Measurements from ENCODE around the gene BLOC1S3.

DNA sequence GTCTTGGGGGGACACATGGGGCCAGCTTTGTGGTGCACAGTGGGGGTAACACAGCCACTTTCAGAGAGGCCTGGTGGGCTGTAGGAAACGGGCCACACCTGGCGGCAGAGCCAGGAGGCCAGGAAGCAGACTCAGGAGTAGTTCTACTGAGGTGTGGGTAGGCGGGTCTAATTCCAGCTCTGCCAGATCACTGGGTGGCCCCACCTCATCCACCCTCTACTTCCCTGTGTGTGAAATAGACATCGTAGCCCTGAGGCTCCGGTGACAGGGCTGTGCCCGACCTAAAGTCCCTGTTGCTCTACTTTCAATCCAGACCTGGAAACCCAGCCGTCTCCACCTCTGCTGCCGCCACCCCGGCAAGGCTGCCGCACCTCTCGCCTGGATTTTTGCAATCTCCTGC is 21.8 kb upstream of the BLOC1S3 start:
- no peak for TF ChIP-seq CTCF (conservative IDR thresholded peaks at IDR 0.05; ENCODE audit: low read depth, low read length)
- TF ChIP-seq EZH2 (IDR thresholded peaks at IDR 0.05; ENCODE audit: low read length, unreplicated experiment), result no peak
- TF ChIP-seq EZH2phosphoT487 (IDR thresholded peaks at IDR 0.05; ENCODE audit: borderline replicate concordance, low read length), result no peak
